Uterus (tissue), 2 donors: Measurements from ENCODE around the gene FFAR3.

Experiments
- CTCF ChIP-seq, 4 experiments: fragments of 200-600 bp in 2 of 4; fragments of 450-650 bp in 2 of 4; sonication (generic) in 2 of 4; IDR thresholded peaks; one replicate each; pipeline ENCODE4 v1.5.1; 2016 to 2019; ENCODE audit warnings: antibody characterized with exemption in 4 of 4, mild to moderate bottlenecking in 2 of 4, moderate library complexity in 1 of 4
- POLR2A ChIP-seq, 2 donors: fragments of 450-650 bp; IDR thresholded peaks; one replicate each; pipeline ENCODE4 v1.6.1; 2016; ENCODE audit warnings: antibody characterized with exemption in 2 of 2, mild to moderate bottlenecking in 1 of 2, moderate library complexity in 1 of 2

DNA sequence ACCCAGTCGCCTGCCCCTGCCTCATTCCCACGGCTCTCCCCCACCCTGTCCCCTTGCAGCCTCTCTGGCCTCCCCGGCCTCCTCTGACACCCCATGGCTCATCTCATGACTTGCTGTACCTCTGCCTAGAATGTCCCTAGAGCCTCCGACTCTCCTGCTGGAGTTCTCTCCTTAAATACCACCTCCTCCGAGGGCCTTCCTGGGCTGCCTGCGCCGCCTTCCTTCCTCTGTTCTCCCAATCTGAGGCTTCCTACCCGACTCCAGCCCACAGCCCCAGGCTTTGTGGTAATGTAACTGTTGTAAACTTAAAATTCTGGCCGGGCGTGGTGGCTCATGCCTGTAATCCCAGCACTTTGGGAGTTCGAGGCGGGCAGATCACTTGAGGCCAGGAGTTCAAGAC, 40.3 kb downstream of the FFAR3 start:
- no peak for TF ChIP-seq CTCF (IDR thresholded peaks at IDR 0.05)
- TF ChIP-seq POLR2A (IDR thresholded peaks at IDR 0.05), result no peak
